Activated CD4-positive, alpha-beta T cell treated with anti-CD3 and anti-CD28 coated beads for 48 hours (primary cell): ENCODE measurements around the gene A4GALT.

Experiments
- DNase-seq: peaks from one replicate; pipeline ENCODE4 v3.0.0-alpha.2; 2020

A4GALT gene

GRCh38 chr22:42646569-42647525 lies 73.8 kb downstream of the A4GALT start:
- DNase-seq: no peak

GRCh38 chr22:42645938-42646568 lies 74.6 kb downstream of the A4GALT start:
- no peak for DNase-seq

- no peak for DNase-seq
Measured at GRCh38 chr22:42645341-42645937, 75.2 kb downstream of the A4GALT start.

- DNase-seq: no peak
Measured at GRCh38 chr22:42644422-42645340, 76.0 kb downstream of the A4GALT start.

- DNase-seq: no peak
Measured at GRCh38 chr22:42643634-42644421, 76.8 kb downstream of the A4GALT start.

GRCh38 chr22:42642806-42643633 lies 77.7 kb downstream of the A4GALT start:
- no peak for DNase-seq
